Central memory CD4-positive, alpha-beta T cell (primary cell): ENCODE results near the gene ASS1.
"Not testable (repeated sequence)": the region's sequence is repeated elsewhere in the genome, so short reads cannot be mapped to it uniquely, and the experiment has no call there.

Experiments used
- DNase-seq: peaks from one replicate; pipeline ENCODE4 v3.0.0; 2022

ASS1 gene

DNA sequence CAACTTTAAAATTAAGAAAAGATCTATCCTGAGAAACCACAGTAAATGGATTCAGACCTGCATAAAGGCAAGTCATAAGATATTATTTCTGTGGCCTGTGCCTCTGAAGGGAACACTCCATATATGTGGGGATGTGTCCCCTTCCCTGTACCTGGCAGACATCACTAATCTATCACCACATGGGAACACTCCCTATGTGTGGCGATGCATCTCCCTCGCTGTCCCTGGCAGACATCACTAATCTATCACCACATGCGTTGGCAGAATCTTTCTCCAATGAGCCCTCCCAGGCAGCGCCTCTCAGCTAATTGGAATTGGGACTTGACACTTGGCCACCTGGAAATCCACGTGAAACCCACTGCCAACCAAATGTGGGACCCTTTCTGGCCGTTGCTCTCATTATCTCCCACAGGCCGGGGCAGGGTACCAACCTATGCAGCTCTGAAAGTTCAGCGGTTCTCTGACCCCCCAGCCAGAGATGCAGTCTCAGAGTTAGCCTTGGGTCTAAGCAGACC is 25.2 kb upstream of the ASS1 start:
- DNase-seq: no peak

DNA sequence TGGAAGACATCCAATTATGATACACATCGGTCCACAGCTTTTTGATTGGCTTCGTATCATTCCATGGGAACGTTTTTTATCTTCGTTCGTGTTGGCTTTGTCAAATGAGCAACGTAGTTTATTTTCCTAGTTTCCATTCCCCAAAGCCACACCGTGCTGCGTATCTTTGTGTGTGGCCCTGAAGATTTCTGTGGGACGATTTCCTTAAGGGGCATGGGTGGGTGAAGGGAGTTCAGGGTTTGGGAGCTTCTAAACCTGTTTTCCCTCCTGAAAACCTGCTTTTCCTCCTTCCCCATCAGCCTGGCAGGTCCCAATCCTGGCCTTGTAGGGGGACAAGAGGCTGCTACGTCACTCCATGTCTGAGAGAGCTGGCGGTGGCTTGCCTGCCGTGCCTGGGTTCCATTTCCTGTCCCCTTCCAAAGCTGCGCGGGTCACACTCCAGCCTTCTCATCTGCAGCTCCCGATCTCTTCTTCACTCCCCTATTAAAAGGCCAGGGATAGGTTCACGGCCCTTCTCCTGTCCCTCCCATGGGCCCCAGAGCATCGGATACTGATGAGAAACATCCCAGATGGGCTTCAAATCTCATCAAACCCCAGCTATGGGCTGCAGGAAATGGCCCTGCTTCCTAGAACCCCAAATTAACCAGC is 23.5 kb upstream of the ASS1 start:
- DNase-seq: no peak

- no peak for DNase-seq
Observed at GRCh38 chr9:130421802-130422276, 22.9 kb upstream of the ASS1 start.

DNA sequence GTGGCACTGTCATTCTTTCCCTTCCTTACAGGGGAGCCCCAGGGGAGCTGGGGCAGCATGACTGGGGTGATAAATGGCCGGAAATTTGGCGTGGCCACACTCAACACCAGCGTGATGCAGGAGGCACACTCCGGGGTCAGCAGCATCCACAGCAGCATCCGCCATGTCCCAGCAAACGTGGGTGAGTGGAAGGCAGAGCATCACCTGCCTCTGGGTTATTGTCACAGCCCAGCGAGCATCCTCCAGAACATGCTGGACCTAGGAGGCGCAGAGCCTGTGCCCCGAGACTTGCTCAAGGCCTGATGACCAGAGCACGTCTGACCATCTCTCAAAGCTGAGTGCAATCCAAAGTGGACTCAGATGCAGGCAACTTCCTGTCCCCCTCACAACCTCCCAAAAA is 22.2 kb upstream of the ASS1 start:
- DNase-seq: no peak

DNA sequence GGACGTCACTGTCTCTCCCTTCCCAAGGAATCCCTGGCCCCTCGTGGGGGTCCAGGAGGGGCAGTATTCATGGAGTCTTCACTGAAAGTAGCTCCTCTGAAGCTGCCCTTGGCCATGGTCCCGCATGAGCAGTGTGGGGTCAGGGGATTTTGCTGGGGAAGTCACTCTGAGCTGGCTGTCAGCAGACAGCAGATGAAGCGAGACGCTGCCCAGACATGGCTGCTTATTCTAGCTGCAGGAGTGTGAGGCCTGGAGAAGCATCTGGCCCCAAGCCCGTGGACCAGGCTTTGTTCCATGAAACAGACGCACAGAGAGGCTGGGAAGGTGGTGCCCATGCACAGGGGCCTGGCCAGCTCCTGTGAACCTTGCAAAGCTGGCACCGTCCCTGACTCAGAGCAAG is 21.5 kb upstream of the ASS1 start:
- DNase-seq: no peak

GRCh38 chr9:130424595-130425454 is 19.9 kb upstream of the ASS1 start:
- no peak for DNase-seq

DNA sequence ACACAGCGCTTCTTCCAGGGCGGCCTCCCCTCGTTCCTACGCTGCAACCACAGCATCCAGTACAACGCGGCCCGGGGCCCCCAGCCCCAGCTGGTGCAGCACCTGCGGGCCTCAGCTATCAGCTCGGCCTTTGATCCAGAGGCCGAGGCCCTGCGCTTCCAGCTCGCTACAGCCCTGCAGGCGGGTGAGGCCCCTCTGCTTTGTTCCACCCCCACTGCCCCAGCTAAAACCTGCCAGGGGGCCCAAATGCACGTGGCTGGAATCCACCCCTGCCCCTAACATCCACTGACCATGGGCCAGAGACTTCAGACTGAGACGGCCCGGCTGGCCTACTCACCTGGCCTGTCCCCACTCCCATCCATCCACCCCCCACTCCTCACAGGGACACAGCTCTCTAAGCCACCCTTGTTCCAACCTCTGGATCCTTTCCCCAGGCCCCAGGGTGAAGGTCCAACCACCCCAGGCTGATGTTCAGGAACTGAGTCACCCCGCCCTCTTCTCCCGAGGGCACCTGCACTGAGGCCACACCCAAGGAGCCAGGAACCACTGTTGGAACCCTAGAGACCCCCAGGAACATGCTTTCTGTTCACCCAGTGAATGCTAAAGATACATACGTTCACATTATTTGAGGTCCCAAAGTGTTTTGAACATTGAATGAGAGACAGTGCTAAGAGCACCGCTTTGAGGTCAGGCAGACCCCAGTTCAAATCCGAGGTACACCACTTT is 18.9 kb upstream of the ASS1 start:
- DNase-seq: no peak

DNA sequence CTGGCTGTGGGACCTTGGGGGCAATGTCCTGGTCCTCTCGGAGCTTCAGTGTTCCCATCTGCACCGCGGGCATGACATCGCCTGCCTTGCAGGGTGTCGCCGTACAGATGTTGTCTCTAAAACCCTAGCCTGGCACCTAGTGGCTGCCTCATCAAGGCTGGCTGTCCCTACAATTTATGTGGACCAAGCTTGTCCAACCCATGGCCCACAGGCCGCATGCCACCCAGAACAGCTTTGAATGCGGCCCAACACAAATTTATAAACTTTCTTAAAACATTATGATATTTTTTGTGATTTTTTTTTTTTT is 18.3 kb upstream of the ASS1 start:
- no peak for DNase-seq

DNA sequence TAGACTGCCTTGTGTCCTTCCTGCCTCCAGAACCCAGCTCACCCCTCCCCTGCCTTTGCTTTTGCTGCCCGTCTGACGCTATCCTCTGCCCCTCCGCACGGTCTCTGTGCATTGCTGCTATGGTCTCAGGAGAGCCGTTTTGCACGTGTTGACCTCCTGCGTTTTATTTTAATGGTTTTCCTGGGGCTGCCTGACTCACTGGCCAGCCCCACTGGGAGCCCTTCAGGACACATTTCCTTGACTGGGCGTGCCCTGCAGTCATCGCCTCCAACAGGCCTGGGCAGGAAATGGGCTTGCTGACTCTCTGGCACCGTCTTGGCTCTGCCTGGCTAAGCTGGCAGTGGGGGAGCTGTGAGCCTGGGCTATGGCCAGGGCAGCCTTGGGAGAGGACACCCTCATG is 17.9 kb upstream of the ASS1 start:
- no peak for DNase-seq

GRCh38 chr9:130427326-130427725 is 17.4 kb upstream of the ASS1 start:
- DNase-seq: no peak

GRCh38 chr9:130428086-130428665 is 16.6 kb upstream of the ASS1 start:
- no peak for DNase-seq

DNA sequence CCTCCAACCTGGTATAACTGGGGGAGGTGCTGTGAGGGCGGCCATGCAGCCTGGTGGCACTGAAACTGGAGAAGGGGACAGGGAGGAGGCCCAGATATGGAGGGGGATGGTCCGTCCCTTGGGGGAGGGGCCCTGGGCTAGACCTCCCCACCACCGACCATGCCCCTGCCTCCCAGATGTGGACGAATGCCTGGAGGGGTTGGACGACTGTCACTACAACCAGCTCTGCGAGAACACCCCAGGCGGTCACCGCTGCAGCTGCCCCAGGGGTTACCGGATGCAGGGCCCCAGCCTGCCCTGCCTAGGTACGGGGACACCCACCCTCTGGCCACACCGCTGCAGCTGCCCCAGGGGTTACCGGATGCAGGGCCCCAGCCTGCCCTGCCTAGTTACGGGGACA is 15.4 kb upstream of the ASS1 start:
- DNase-seq: no peak

DNA sequence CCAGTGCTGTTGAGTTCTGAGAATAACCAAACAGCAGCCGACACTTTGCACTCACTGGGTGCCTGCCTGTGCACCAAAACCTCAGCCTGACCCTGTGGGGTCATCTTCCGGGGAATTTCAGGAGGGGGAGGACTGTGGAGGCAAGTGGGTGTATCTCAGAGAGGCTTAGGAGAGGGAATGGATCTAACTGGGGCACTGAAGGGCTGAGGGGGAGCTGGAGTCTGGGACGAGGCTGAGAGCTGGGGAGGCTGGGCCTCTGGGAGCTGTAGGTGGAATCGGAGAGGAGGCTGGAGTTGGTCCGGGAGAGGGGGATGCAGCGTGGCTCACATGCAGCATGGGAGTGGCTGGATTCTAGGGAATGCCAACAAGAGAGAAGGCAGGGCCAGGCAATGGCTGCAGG is 14.9 kb upstream of the ASS1 start:
- no peak for DNase-seq

GRCh38 chr9:130430232-130430631 is 14.5 kb upstream of the ASS1 start:
- no peak for DNase-seq

- no peak for DNase-seq
Observed at GRCh38 chr9:130430734-130431535, 13.8 kb upstream of the ASS1 start.

DNA sequence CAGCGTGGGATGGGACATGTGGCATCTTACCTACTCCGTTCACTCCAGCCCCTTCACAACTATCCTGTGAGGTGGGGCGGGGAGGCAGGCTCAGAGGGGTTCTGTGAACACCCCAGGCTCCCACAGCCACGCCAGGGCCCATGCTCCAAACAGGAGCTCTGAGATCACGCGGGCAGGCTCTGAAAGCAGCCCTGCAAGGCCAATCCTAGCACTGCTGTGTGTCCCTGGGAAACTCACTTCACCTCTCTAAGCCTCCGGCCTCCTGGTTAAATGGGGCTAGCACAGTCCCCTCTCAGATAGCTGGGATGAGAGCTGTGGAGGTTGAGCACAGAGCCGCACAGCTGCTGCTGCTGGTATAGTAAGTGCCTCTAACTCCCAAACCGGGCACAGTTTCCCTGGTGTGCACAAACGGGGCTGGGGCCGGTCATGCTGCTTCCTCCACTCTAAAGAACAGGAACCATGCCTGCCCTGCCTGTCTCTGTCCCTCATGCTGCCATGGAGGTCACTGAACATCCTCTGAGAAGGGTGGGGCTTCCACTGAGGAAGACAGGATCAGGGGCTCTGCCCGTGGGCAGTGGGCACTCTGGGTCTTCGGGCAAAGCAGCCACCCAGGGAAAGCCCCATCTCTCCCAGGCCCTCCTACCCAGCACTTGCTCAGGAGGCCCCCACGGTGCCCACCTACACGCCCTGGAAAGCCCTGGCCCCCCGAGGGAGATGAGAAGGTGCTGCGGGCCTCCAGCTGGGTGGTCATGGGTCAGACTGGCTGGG is 13.0 kb upstream of the ASS1 start:
- no peak for DNase-seq

- DNase-seq: no peak
Observed at GRCh38 chr9:130432362-130432761, 12.4 kb upstream of the ASS1 start.

DNA sequence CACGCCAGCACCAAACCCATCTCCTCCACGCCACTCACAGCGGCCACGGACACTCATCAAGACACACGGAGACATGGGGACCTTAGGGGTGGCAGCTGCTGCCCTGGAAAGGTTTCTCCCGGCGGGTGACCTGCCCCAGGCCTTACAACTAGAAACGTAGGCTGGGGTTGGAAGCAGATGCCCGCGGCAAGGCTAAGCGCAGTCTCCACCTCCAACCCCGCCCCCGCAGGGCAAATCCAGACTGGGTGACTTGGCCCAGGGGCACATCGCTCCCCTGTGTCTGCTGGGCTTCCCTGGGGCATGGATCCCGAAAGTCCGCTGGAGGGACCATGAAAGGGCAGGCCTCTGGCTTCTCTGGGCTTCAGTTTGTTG is 12.0 kb upstream of the ASS1 start:
- no peak for DNase-seq

- DNase-seq: no peak
Observed at GRCh38 chr9:130433168-130433946, 11.4 kb upstream of the ASS1 start.

DNA sequence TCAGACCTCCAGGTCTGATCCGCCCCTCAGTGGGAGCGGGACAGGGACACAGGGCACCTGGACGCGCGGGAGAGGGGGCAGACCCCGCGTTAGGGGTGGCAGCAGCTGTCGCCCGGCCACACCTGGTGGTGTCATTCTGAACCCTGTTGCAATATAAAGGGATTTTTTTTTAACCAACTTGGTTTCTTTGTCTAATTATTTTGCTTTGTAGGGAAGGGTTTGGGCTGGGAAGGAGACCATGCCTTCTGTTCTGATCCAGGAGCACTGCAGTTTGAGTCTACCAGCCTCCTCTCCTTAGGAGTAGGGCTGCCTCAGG is 10.9 kb upstream of the ASS1 start:
- no peak for DNase-seq

DNA sequence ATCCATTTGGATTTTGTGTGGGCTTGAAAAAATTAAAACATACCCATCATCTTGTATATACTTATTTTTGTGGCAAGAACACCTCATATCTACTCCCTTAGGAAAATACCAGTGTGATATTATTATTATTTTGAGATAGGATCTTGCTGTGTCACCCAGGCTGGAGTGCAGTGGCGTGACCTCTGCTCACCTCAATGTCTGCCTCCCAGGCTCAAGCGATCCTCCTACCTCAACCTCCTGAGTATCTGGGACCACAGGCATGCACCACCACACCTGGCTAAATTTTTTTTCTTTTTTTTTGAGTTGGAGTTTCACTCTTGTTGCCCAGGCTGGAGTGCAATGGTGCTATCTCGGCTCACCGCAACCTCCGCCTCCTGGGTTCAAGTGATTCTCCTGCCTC is 10.1 kb upstream of the ASS1 start:
- not testable (repeated sequence) for DNase-seq
